Stimulated activated memory B cell treated with anti-CD40 and anti-IgM and Interleukin-4, amounts not matched to agents 10 μg/mL and 1 μg/mL and 100 μg/mL, for 72 hours (primary cell): ENCODE data around the gene MYO9B.
"Not testable (repeated sequence)": the region's sequence is repeated elsewhere in the genome, so short reads cannot be mapped to it uniquely, and the experiment has no call there.

Experiments
- ATAC-seq: fragments of 150-1000 bp; cut with Tn5 transposase; 2 replicates; pipeline ENCODE4 v1.10.0; 2021
- H3K27ac Mint-ChIP-seq: one replicate; pipeline ENCODE4 v1.8.0; 2022; ENCODE audit warnings: mild to moderate bottlenecking, mixed read lengths
- H3K27me3 Mint-ChIP-seq: one replicate; pipeline ENCODE4 v1.8.0; 2022; ENCODE audit warnings: mixed read lengths
- H3K36me3 Mint-ChIP-seq: one replicate; pipeline ENCODE4 v1.8.0; 2022; ENCODE audit warnings: mixed read lengths
- H3K4me1 Mint-ChIP-seq: one replicate; pipeline ENCODE4 v1.8.0; 2022; ENCODE audit warnings: mixed read lengths
- H3K4me3 Mint-ChIP-seq: one replicate; pipeline ENCODE4 v1.8.0; 2022; ENCODE audit warnings: mild to moderate bottlenecking, moderate library complexity, mixed read lengths
- H3K9me3 Mint-ChIP-seq: one replicate; pipeline ENCODE4 v1.8.0; 2022; ENCODE audit warnings: mixed read lengths

Gene MYO9B

DNA sequence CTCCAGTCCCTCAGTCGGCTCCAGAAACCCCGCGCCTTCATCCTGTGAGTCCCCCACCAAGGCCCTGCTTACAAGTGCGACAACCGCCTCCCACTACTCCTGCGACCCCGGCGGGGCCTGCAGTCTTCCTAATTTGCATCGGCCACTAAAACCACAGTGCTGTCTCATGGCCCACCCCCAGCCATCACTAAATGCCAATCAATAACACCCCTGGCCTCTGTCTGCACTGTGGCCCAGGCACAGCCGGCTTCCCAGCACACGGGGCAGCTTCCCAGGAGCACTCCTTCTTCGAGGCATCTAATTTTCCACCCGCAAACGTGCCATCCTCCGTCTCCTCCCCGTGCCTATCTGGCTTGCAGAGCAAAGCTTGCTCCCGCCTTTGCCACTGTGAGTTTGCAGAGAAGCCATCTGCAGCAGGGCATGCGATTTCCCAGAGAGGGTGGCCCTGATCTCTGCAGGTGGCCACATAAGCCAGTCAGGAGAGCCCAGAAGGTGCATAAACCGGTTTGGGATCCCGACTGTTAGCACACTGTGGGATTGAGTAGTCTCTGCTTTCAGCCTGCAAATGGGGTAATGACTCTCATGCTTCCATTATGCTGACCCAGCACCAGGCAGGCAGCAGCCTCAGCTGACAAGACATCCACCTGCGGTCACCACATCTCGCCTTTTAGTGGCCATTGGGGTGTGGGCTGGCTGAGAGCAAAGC is 105.6 kb downstream of the MYO9B start:
- Mint-ChIP-seq H3K9me3 (no peaks in the 10 kb centered on the region), H3K27ac (peak overlapping the region; percentile 76), H3K27me3 (no peaks in the 10 kb centered on the region), H3K4me1 (peaks cover 37% of the 10 kb centered on the region), H3K4me3 (peak overlapping the region; percentile 24), H3K36me3 (peaks cover 36% of the 10 kb centered on the region)
- no peak for ATAC-seq

- Mint-ChIP-seq H3K4me1 (peaks cover 44% of the 10 kb centered on the region), H3K27ac (peak overlapping the region; percentile 93), H3K9me3 (no peaks in the 10 kb centered on the region), H3K27me3 (no peaks in the 10 kb centered on the region), H3K4me3 (peak overlapping the region; percentile 78), H3K36me3 (peaks cover 41% of the 10 kb centered on the region)
- ATAC-seq = peak; percentile 70
These were observed 107.7 kb downstream of the MYO9B start for GRCh38 chr19:17183271-17183761.

GRCh38 chr19:17183858-17184321 is 108.3 kb downstream of the MYO9B start:
- no peaks in the 10 kb centered on the region for H3K9me3 Mint-ChIP-seq
- peak overlapping the region; percentile 93 for H3K27ac Mint-ChIP-seq
- H3K4me3 Mint-ChIP-seq = peak overlapping the region; percentile 78
- ATAC-seq = peak; percentile 95
- H3K4me1 Mint-ChIP-seq = peaks cover 44% of the 10 kb centered on the region
- no peaks in the 10 kb centered on the region for H3K27me3 Mint-ChIP-seq
- peaks cover 41% of the 10 kb centered on the region for H3K36me3 Mint-ChIP-seq

- peak; percentile 82 for ATAC-seq
- Mint-ChIP-seq H3K4me1 (peaks cover 44% of the 10 kb centered on the region), H3K36me3 (peaks cover 44% of the 10 kb centered on the region), H3K27me3 (no peaks in the 10 kb centered on the region), H3K27ac (peak overlapping the region; percentile 93), H3K4me3 (peak overlapping the region; percentile 78), H3K9me3 (no peaks in the 10 kb centered on the region)
These were observed 108.8 kb downstream of the MYO9B start for GRCh38 chr19:17184371-17184841.

- peak overlapping the region; percentile 93 for H3K27ac Mint-ChIP-seq
- H3K9me3 Mint-ChIP-seq = no peaks in the 10 kb centered on the region
- peaks cover 42% of the 10 kb centered on the region for H3K4me1 Mint-ChIP-seq
- peaks cover 45% of the 10 kb centered on the region for H3K36me3 Mint-ChIP-seq
- ATAC-seq = no peak
- H3K27me3 Mint-ChIP-seq = no peaks in the 10 kb centered on the region
- no peak overlapping the region for H3K4me3 Mint-ChIP-seq
These were observed 110.0 kb downstream of the MYO9B start for GRCh38 chr19:17185590-17185989.

GRCh38 chr19:17191736-17192135 is 116.2 kb downstream of the MYO9B start:
- H3K27me3 Mint-ChIP-seq, H3K9me3 Mint-ChIP-seq, H3K4me3 Mint-ChIP-seq: not testable (repeated sequence)
- H3K4me1 Mint-ChIP-seq = peaks cover 19% of the 10 kb centered on the region
- peaks cover 64% of the 10 kb centered on the region for H3K36me3 Mint-ChIP-seq
- peak; percentile 45 for ATAC-seq
- H3K27ac Mint-ChIP-seq = peak overlapping the region; percentile 75

DNA sequence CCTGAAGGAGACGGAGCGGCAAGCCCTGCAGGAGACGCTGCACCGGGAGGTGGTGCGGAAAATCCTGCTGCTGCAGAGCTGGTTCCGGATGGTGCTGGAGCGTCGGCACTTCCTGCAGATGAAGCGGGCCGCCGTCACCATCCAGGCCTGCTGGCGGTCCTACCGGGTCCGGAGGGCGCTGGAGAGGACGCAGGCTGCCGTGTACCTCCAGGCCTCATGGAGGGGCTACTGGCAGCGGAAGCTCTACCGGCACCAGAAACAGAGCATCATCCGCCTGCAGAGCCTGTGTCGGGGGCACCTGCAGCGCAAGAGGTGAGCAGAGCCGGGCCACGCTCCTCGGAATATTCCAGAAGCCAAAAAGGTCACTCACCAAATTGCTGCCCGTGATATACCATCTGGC is 117.2 kb downstream of the MYO9B start:
- H3K36me3 Mint-ChIP-seq = peaks cover 64% of the 10 kb centered on the region
- no peaks in the 10 kb centered on the region for H3K9me3 Mint-ChIP-seq
- no peak for ATAC-seq
- no peak overlapping the region for H3K27ac Mint-ChIP-seq
- H3K4me3 Mint-ChIP-seq = no peak overlapping the region
- H3K4me1 Mint-ChIP-seq = peaks cover 22% of the 10 kb centered on the region
- H3K27me3 Mint-ChIP-seq = no peaks in the 10 kb centered on the region

DNA sequence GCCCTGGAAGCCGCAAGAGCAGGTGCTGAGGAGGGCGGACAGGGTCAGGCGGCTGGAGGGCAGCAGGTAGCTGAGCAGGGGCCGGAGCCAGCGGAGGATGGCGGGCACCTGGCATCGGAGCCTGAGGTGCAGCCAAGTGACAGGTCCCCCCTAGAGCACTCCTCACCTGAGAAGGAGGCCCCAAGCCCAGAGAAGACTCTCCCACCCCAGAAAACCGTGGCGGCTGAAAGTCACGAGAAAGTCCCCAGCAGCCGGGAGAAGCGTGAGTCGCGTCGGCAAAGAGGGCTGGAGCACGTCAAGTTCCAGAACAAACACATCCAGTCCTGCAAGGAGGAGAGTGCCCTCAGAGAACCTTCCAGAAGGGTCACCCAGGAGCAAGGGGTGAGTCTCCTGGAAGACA is 119.0 kb downstream of the MYO9B start:
- ATAC-seq = no peak
- no peak overlapping the region for H3K27ac Mint-ChIP-seq
- peaks cover 75% of the 10 kb centered on the region for H3K36me3 Mint-ChIP-seq
- H3K27me3 Mint-ChIP-seq = no peaks in the 10 kb centered on the region
- no peaks in the 10 kb centered on the region for H3K9me3 Mint-ChIP-seq
- H3K4me3 Mint-ChIP-seq = no peak overlapping the region
- H3K4me1 Mint-ChIP-seq = peaks cover 22% of the 10 kb centered on the region

DNA sequence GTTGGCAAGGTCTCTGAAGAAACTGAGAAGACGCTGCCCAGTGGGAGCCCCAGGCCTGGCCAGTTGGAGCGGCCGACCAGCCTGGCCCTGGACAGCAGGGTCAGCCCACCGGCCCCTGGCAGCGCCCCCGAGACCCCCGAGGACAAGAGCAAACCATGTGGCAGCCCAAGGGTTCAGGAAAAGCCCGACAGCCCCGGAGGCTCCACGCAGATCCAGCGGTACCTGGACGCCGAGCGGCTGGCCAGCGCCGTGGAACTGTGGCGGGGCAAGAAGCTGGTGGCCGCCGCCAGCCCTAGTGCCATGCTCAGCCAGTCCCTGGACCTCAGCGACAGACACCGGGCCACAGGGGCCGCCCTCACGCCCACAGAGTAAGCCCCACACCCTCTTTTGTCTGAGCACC is 119.5 kb downstream of the MYO9B start:
- H3K36me3 Mint-ChIP-seq = peaks cover 77% of the 10 kb centered on the region
- peaks cover 22% of the 10 kb centered on the region for H3K4me1 Mint-ChIP-seq
- H3K27ac Mint-ChIP-seq = no peak overlapping the region
- no peaks in the 10 kb centered on the region for H3K9me3 Mint-ChIP-seq
- H3K27me3 Mint-ChIP-seq = no peaks in the 10 kb centered on the region
- no peak overlapping the region for H3K4me3 Mint-ChIP-seq
- no peak for ATAC-seq

- H3K4me3 Mint-ChIP-seq = no peak overlapping the region
- no peaks in the 10 kb centered on the region for H3K27me3 Mint-ChIP-seq
- peak overlapping the region; percentile 4 for H3K27ac Mint-ChIP-seq
- peaks cover 82% of the 10 kb centered on the region for H3K36me3 Mint-ChIP-seq
- H3K4me1 Mint-ChIP-seq = peaks cover 14% of the 10 kb centered on the region
- no peak for ATAC-seq
- no peaks in the 10 kb centered on the region for H3K9me3 Mint-ChIP-seq
These were observed 121.0 kb downstream of the MYO9B start for GRCh38 chr19:17196610-17197009.

DNA sequence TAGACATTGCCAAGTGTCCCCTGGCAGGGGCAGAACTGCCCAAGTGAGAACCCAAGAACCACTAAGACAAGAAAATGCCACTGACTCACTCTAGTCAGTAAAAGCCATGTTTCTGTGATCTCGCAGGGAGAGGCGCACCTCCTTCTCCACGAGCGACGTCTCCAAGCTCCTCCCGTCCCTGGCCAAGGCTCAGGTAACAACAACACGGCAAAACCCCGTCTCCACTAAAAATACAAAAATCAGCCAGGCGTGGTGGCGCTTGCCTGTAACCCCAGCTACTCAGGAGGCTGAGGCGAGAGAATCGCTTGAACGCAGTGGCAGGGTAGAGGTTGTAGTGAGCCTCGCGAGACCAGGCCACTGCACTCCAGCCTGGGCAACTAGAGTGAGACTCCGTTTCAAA is 122.1 kb downstream of the MYO9B start:
- H3K27me3 Mint-ChIP-seq = no peaks in the 10 kb centered on the region
- no peak for ATAC-seq
- no peak overlapping the region for H3K27ac Mint-ChIP-seq
- H3K9me3 Mint-ChIP-seq = no peaks in the 10 kb centered on the region
- H3K4me3 Mint-ChIP-seq = no peak overlapping the region
- peaks cover 14% of the 10 kb centered on the region for H3K4me1 Mint-ChIP-seq
- H3K36me3 Mint-ChIP-seq = peaks cover 90% of the 10 kb centered on the region

DNA sequence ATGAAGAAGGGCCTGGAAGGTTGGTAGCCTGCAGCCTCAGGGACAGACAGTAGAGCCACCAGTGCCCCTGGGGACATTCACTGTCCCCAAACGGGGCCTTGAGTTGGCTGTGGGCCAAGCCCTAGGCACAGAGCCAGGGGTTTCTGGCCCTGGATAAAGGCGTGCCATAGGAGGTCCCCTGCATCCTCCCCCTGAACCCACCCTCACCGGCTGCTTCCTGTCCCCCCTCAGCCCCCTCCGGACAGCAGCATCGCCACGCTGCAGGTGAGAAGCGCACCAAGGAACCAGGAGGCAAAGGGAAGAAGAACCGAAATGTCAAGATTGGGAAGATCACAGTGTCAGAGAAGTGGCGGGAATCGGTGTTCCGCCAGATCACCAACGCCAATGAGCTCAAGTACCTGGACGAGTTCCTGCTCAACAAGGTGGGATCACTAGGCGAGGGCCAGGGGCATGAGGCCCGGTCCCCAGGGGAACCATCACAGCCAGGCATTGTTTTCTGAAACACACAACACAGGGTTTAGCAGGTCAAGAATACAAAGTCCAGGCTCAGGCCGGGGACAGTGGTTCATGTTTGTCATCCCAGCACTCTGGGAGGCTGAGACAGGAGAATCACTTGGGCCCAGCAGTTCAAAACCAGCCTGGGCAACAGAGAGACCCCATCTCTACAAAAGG is 125.0 kb downstream of the MYO9B start:
- no peak overlapping the region for H3K27ac Mint-ChIP-seq
- ATAC-seq = no peak

DNA sequence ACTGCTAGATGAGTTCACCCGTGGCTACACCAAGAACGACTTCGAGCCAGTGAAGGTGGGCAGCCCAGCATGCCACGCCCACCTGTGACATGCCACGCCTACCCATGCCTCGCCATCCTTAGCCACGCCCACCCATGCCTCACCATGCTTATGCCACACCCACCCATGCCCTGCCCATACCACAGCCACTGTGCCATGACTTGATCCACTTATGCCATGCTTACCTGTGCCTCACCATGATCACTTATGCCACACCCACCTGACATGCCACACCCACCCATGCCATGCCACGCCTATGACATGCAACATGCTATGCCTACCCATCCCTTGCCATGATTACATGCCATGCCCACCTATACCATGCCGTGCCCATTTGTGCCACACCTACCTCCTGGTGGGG is 126.7 kb downstream of the MYO9B start:
- H3K27ac Mint-ChIP-seq = no peak overlapping the region

More for the DNA sequence above, 125.0 kb downstream of the MYO9B start:
- no peaks in the 10 kb centered on the region for H3K27me3 Mint-ChIP-seq
- H3K4me1 Mint-ChIP-seq = peaks cover 20% of the 10 kb centered on the region
- H3K4me3 Mint-ChIP-seq = no peak overlapping the region
- no peaks in the 10 kb centered on the region for H3K9me3 Mint-ChIP-seq
- H3K36me3 Mint-ChIP-seq = peaks cover 90% of the 10 kb centered on the region

DNA sequence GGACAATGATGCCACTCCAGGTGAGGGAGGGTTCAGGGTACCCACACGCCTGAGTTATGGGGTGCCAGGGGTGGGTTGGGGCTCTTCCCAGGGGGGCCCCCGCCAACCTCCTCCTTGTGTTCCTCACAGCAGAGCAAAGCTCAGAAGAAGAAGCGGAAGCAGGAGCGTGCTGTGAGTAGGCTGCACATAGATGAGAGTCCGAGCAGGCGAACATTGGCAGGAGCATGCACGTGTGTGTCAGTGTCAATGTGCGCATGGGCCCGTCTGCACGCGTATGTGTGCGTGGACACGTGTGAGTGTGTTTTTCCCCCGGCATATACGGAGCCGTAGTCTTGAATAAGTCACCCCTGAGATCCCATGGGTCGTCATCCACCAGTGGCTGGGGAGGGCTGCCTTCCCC is 127.1 kb downstream of the MYO9B start:
- no peak overlapping the region for H3K27ac Mint-ChIP-seq
- no peak overlapping the region for H3K4me3 Mint-ChIP-seq
- peaks cover 74% of the 10 kb centered on the region for H3K36me3 Mint-ChIP-seq
- H3K4me1 Mint-ChIP-seq = peaks cover 6% of the 10 kb centered on the region
- no peaks in the 10 kb centered on the region for H3K27me3 Mint-ChIP-seq
- ATAC-seq = peak; percentile 17
- no peaks in the 10 kb centered on the region for H3K9me3 Mint-ChIP-seq

More for the DNA sequence above, 126.7 kb downstream of the MYO9B start:
- Mint-ChIP-seq H3K4me3 (no peak overlapping the region), H3K9me3 (no peaks in the 10 kb centered on the region), H3K4me1 (peaks cover 8% of the 10 kb centered on the region), H3K27me3 (no peaks in the 10 kb centered on the region), H3K36me3 (peaks cover 77% of the 10 kb centered on the region)
- ATAC-seq = peak; percentile 29

GRCh38 chr19:17205237-17206140 is 129.9 kb downstream of the MYO9B start:
- peak; percentile 60 for ATAC-seq
- Mint-ChIP-seq H3K27ac (peak overlapping the region; percentile 46), H3K4me1 (peaks cover 24% of the 10 kb centered on the region), H3K9me3 (peaks cover 2% of the 10 kb centered on the region), H3K4me3 (no peak overlapping the region), H3K27me3 (no peaks in the 10 kb centered on the region), H3K36me3 (peaks cover 67% of the 10 kb centered on the region)
